NCI-H1436 treated with DMSO at 0.1 percent for 48 hours (cell line): ENCODE data around the gene CIC.
"Not testable (repeated sequence)": the region's sequence is repeated elsewhere in the genome, so short reads cannot be mapped to it uniquely, and the experiment has no call there.

Experiments
- DNase-seq: peaks from one replicate; lab custom pipeline; 2025; lab: John Stamatoyannopoulos, UW

CIC gene

DNA sequence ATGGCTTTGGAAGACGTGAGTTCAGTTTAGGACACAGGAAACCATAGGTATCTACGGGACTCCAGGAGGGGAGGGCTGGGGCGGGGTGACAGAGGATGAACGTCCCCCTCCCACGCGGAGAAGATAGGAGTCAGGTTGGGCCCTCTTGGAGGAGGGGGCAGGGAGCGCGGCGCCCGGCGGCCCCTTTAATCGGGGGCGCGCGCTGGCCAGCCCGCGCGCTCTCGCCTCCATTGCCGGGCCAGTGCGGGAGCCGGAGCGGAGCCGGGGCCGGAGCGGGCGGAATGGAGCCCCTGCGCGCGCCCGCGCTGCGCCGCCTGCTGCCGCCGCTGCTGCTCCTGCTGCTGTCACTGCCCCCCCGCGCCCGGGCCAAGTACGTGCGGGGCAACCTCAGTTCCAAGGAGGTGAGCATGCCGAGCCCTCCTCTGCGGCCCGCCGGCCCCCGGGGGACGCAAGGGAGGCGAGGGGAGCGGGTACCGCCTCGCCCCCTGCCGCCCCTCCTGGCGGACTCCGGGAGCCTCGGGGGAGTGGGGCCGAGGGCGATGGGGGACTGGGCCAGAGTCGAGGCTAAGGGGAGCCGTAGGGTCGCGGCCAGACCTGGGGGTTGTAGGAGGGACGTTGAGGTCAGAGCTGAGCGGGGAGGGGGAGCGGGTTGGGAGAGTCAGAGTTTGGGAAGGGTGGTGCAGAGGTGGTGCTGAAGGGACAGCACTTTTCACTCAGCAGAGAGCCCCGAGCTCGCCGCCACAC lies 44.2 kb downstream of the CIC start, which contains the start of gene TMEM145:
TSS of gene TMEM145 (plus strand) at position 214 of the 744 bp plus-strand sequence. CDS start at position 282, 68 bp downstream.
- no peak for DNase-seq

DNA sequence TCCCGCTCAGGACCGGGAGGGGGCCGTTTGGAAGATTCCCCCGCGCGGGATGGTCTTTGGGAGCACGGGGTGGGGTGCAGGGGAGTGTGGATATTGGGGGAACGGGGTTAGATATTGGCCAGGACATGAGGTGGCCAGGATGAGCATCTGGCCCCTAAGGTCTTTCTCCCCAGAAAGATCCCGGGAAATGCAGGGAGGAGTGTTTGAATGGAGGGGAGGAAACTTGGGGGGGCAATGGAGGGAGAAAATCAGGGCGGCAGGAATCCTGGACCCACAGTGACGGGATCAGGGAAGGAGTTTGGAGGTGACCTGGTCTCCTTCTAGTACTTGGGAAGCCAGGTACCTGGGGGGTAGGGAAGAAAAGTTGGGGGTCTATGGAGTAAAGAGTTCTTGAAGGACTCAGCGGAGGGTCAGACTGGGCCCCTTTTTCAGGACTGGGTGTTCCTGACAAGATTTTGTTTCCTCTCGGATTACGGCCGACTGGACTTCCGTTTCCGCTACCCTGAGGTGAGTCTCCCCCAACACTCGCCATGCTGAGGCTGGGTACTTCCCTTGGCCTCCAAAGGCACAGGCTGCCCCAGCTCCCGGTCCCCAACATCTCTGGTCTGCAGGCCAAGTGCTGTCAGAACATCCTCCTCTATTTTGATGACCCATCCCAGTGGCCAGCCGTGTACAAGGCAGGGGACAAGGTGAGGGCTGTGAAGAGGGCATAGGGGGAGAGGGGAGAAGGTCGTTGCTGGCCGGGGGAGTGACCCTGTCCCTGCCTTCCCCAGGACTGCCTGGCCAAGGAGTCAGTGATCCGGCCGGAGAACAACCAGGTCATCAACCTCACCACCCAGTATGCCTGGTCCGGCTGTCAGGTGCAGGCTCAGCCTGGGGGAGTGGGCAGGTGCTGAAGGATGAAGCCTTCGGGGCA lies 45.0 kb downstream of the CIC start:
- DNase-seq, result no peak

- no peak for DNase-seq
Measured at GRCh38 chr19:42315024-42315423, 46.0 kb downstream of the CIC start.

- no peak for DNase-seq
Measured at GRCh38 chr19:42316223-42317211, 47.5 kb downstream of the CIC start.

- no peak for DNase-seq
Measured at GRCh38 chr19:42317535-42317934, 48.5 kb downstream of the CIC start.

GRCh38 chr19:42322305-42322704 lies 53.3 kb downstream of the CIC start:
- DNase-seq, result no peak

GRCh38 chr19:42323473-42323851 lies 54.4 kb downstream of the CIC start:
- DNase-seq, result no peak

GRCh38 chr19:42323852-42324654 lies 55.0 kb downstream of the CIC start:
- DNase-seq, result no peak

GRCh38 chr19:42324655-42325307 lies 55.7 kb downstream of the CIC start:
- DNase-seq, result no peak

GRCh38 chr19:42325308-42325895 lies 56.4 kb downstream of the CIC start, which contains the start of gene MEGF8:
Gene MEGF8, plus strand, starts transcription at chr19:42325635. Its CDS starts 609 bp downstream, at chr19:42326244.
- DNase-seq, result peak; percentile 98

DNA sequence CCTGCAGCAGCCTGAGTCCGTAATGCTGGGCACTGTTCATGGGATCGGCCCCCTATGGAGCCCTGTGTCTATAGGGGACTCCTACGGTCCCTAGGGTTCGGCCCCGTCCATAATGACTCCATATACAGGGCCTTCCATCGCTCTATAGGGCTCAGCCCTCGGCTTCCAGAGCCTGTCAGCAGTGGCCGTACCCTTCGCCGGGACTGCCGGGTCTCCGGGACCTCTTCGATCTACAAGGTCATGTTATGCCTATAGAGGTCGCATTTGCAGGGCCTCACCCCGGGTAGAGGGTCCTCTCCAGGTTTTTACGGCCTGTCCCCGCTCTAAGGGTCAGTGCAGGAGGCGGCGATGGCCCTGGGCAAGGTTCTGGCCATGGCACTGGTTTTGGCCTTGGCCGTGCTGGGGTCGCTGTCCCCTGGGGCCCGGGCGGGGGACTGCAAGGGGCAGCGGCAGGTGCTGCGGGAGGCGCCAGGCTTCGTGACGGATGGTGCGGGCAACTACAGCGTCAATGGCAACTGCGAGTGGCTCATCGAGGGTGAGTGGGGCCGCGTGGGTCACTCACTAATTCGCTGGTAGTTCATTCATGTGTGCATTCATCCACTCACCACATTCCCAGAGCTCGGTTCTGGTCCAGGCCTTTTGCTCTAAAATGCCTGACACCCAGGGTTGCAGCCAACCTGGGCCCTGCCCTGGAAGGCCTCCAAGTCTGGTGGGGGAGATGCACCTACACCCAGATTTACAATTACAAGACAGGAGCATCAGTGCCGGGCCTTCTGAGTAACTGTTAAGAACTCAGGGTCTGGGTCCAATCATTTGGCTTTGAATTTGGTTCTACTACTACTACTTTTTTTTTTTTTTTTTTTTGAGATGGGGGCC lies 57.1 kb downstream of the CIC start:
- DNase-seq, result no peak

DNA sequence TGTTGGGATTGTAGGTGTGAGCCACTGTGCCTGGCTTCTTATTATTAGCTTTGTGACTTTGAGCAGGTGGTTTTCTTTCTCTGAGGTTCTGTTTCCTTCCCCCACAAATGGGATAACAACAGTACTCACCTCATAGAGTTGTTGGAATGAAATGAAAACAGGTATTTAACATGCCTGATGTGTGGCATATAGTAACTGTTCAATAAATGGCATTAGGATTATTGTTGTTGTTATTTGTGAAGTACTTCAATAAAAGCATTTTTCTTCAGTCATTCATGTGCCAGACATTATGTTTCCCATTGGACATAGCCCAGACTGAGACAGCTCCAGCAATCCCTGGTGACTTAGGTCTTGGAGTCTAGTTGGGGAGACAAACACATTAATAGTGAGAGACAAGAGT lies 57.9 kb downstream of the CIC start:
- no peak for DNase-seq

- no peak for DNase-seq
Measured at GRCh38 chr19:42327381-42327780, 58.3 kb downstream of the CIC start.

GRCh38 chr19:42328106-42328505 lies 59.1 kb downstream of the CIC start:
- no peak for DNase-seq

DNA sequence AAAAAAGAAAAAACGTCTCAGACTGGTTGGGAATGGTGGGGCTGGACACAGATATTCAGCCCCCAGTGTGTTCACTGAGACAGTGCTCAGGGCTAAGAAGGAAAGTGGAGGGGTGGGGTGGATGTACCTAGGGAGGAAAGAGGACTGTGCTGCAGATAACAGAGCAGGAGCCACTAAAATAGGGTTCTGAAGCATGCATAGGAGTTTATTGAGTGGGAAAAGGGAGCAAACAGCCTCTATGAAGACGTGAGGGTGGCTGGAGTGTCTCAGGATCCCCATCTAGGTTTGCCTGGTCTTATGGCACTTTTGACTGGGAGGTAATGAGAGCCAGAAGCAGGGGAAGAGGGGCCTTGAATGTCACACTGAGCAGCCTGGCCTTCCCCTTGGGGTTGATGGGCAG lies 59.8 kb downstream of the CIC start:
- no peak for DNase-seq

GRCh38 chr19:42330241-42330711 lies 61.2 kb downstream of the CIC start:
- DNase-seq, result no peak

DNA sequence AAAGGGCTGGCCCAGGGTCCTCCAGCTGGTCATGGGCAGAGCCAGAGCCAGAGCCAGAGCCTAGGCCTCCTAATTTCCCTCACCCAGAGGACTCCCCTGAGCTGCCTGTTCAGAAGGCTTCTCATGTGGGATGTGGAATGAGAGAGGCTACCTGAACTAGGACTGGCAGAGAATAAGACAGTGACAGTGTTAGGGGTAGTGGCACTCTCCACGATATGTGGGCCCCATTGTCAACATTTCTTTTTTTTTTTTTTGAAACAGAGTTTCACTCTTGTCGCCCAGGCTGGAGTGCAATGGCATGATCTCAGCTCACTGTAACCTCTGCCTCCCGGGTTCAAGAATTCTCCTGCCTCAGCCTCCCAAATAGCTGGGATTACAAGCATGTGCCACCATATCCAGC lies 62.3 kb downstream of the CIC start:
- not testable (repeated sequence) for DNase-seq

- DNase-seq, result no peak
Measured at GRCh38 chr19:42332059-42332458, 63.0 kb downstream of the CIC start.

DNA sequence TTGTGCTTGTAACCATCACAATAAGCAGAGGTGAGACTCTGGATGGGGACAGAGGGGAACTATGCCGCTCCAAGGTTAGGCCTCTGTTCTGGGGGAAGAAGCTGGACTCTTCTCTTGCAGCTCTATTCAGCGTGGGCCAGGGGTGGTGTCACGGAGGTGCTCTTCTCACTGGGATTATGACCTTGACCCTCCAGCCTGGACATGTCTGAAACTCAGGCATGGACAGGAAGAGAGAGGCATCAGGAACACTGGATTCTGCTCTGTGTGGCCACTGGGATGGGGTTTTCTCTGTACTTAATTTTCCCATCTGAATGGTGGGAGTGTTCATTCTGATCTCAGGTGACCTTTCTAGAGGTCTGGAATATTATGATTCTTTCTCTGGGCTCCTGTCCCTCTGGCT lies 64.0 kb downstream of the CIC start:
- DNase-seq, result no peak
